Activated CD4-positive, alpha-beta memory T cell treated with anti-CD3 and anti-CD28 coated beads, Interleukin-2, amount 10 ng/mL, durations not matched to agents 7 days and 5 days (primary cell): ENCODE results near the gene RNF144A. TPM values are rescaled to one million over a fixed set of nuclear protein-coding genes. Genes with fewer than 3 reads are reported as not detected.
A peak's percentile ranks its signal among the peaks of the same experiment; 100 is the strongest.

ENCODE experiments used
- CTCF ChIA-PET: fragments of 350-600 bp; sonication (Branson Sonifier 250); formaldehyde crosslinking; loops from one replicate; lab custom pipeline; 2021; ENCODE audit warnings: antibody characterized with exemption, inconsistent platforms; lab: Charles Lee
- POLR2A ChIA-PET: fragments of 350-600 bp; sonication (Branson Sonifier 250); formaldehyde crosslinking; loops from one replicate; lab custom pipeline; 2021; ENCODE audit warnings: antibody characterized with exemption; lab: Charles Lee
- DNase-seq: peaks from one replicate; pipeline ENCODE4 v3.0.0-alpha.2; 2020
- H3K27ac Mint-ChIP-seq: one replicate; pipeline ENCODE4 v1.8.0; 2021; ENCODE audit warnings: mild to moderate bottlenecking, mixed read lengths
- H3K27me3 Mint-ChIP-seq: one replicate; pipeline ENCODE4 v1.8.0; 2021; ENCODE audit warnings: mixed read lengths
- H3K36me3 Mint-ChIP-seq: one replicate; pipeline ENCODE4 v1.8.0; 2021; ENCODE audit warnings: low read depth, mixed read lengths
- H3K4me1 Mint-ChIP-seq: one replicate; pipeline ENCODE4 v1.8.0; 2021; ENCODE audit warnings: mixed read lengths
- H3K4me3 Mint-ChIP-seq: one replicate; pipeline ENCODE4 v1.8.0; 2021; ENCODE audit warnings: mild to moderate bottlenecking, mixed read lengths
- H3K9me3 Mint-ChIP-seq: one replicate; pipeline ENCODE4 v1.8.0; 2021; ENCODE audit warnings: mixed read lengths
- total RNA-seq, 2 experiments: library from RNA; stranded (reverse); gene quantifications; one replicate each; pipeline ENCODE4 v1.2.3, GENCODE V29; 2021

The RNF144A gene, protein sequence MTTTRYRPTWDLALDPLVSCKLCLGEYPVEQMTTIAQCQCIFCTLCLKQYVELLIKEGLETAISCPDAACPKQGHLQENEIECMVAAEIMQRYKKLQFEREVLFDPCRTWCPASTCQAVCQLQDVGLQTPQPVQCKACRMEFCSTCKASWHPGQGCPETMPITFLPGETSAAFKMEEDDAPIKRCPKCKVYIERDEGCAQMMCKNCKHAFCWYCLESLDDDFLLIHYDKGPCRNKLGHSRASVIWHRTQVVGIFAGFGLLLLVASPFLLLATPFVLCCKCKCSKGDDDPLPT
- 10 to 100 TPM; 20.0 to 21.0 TPM for total RNA-seq

DNA sequence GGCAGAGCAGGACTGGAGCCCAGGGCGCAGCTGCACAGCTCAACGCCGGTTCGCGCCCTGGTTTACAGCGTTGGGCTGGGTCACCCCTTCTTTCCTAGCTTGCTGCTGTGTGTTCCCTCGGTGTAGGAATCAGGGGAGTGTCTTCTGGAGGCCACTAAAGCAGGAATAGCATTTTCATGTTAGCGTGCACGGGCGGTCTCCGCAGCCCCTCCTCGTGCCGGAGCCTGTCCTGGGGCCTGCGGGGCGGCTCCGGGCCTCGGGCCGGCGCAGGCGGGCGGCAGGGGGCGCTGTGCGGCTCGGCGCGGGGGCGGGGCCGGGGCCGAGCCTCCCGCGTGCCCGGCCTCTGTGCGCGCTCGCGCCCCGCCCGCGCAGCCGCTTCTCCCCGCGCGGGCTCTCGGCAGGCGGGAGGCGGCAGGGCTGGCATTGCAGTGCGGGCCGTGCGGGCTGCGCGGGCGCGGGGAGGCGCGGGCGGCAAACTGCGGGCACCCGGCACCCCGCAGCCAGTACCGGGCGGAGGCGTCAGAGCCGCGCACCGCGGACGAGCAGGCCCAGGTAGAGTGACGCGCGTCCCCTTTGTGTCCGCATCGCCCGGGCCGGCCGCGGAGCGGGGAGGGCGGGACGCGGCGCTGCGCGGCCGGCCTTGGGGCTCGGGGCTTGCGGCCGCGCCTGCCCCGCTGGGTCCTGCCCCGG lies at the start of gene RNF144A:
Gene RNF144A, plus strand, starts transcription at position 342 of the 690 bp plus-strand sequence. CDS start 79,515 bp downstream, outside the sequence.
- Mint-ChIP-seq H3K27ac (peak within 1 kb of the TSS; percentile 59), H3K9me3 (peaks cover 4% of the 10 kb centered on the region), H3K36me3 (peaks cover 32% of the 10 kb centered on the region), H3K27me3 (peaks cover 40% of the 10 kb centered on the region), H3K4me1 (peaks cover 44% of the 10 kb centered on the region), H3K4me3 (peak within 1 kb of the TSS; percentile 60)
- DNase-seq = peak; percentile 72
- POLR2A ChIA-PET = interaction anchor here (1.0 to 3.4 kb wide), 8 partner anchors 8 to 52 kb away, joined by 3 to 21 read pairs (median 12); partner anchors contain the start of genes CMPK2 and RSAD2
- CTCF ChIA-PET = interaction anchor here (0.7 to 4.2 kb wide), 18 partner anchors 9 to 144 kb away, joined by 3 to 24 read pairs (median 4); partner anchors contain the start of genes CMPK2 and RSAD2

DNA sequence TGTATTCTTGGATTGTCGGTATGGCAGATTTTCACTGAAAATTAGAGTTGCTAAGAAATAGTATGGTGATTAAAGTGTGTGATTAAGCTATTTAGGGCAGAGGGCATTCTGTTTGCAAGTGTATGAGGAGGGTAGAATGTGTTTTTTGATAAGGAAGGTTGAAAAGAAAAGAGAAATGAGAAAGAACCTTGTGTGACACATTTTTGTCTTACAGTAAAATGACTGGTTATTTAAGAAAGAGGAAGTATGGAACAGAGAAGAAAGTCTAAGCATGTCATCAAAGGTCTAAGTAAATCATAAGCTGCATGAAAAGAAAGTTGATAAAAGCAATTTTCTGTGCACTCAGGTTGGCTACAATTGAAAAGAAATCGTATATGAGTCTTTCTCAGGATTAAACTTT lies 44.8 kb upstream of the RNF144A start:
- peaks cover 38% of the 10 kb centered on the region for H3K36me3 Mint-ChIP-seq
- peaks cover 5% of the 10 kb centered on the region for H3K9me3 Mint-ChIP-seq
- peaks cover 36% of the 10 kb centered on the region for H3K4me1 Mint-ChIP-seq
- ChIA-PET CTCF (interaction anchor here (0.7 to 1.3 kb wide), 2 partner anchors 16 to 45 kb away, joined by 3 to 4 read pairs; partner anchors contain the start of gene RNF144A), POLR2A (interaction anchor here (1.4 kb wide), 1 partner anchor 10 kb away, joined by 4 read pairs; no protein-coding TSS in a partner anchor)
- H3K4me3 Mint-ChIP-seq = no peak overlapping the region
- DNase-seq = no peak
- peaks cover 5% of the 10 kb centered on the region for H3K27me3 Mint-ChIP-seq
- H3K27ac Mint-ChIP-seq = no peak overlapping the region

DNA sequence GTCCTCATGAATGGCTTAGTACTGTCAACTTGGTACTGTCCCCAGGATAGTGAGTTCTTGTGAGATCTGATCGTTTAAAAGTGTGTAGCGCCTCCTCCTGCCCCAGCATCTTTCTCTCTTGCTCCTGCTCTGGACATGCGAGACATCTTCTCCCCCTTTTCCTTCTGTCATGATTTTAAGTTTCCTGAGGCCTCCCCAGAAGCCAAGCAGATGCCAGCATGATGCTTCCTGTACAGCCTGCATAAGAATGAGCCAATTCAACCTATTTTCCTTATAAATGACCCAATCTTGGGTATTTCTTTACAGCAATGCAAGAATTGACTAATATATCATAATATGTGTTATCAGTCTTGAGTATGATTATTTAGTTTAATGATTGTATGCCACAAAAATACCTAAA lies 43.2 kb upstream of the RNF144A start:
- no peak for DNase-seq
- Mint-ChIP-seq H3K4me1 (peaks cover 35% of the 10 kb centered on the region), H3K4me3 (no peak overlapping the region), H3K36me3 (peaks cover 42% of the 10 kb centered on the region), H3K27ac (no peak overlapping the region), H3K9me3 (peaks cover 5% of the 10 kb centered on the region), H3K27me3 (peaks cover 5% of the 10 kb centered on the region)
- ChIA-PET POLR2A (no interaction called here), CTCF (no interaction called here)

DNA sequence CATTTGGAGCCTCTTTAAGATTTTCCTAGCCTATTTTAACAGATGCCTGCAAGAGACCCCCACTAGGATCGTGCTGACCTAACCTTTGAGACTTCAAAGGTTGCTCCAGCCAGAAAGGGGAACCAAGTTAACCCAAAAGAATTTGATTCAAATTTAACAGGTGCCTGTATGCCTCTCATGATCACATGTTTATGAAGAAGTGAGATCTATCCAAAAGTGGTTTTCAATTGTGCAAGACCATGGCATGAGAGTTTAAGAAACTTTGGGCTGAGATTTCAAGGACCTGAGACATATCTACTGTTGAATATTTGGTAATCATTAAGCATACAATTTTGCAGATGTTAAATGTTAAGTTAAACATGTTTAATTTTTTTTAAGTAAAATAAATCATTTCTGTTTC lies 40.9 kb upstream of the RNF144A start:
- no peak overlapping the region for H3K4me3 Mint-ChIP-seq
- H3K27me3 Mint-ChIP-seq = peaks cover 5% of the 10 kb centered on the region
- peaks cover 5% of the 10 kb centered on the region for H3K9me3 Mint-ChIP-seq
- CTCF ChIA-PET = interaction anchor here (1.6 to 7.2 kb wide), 4 partner anchors 10 to 50 kb away, joined by 7 to 143 read pairs (median 26); partner anchors contain the start of genes CMPK2 and RNF144A
- POLR2A ChIA-PET = interaction anchor here (3.0 to 6.3 kb wide), 2 partner anchors 10 to 15 kb away, joined by 15 to 221 read pairs; partner anchors contain the start of gene CMPK2
- no peak for DNase-seq
- peaks cover 50% of the 10 kb centered on the region for H3K36me3 Mint-ChIP-seq
- peaks cover 51% of the 10 kb centered on the region for H3K4me1 Mint-ChIP-seq
- no peak overlapping the region for H3K27ac Mint-ChIP-seq

DNA sequence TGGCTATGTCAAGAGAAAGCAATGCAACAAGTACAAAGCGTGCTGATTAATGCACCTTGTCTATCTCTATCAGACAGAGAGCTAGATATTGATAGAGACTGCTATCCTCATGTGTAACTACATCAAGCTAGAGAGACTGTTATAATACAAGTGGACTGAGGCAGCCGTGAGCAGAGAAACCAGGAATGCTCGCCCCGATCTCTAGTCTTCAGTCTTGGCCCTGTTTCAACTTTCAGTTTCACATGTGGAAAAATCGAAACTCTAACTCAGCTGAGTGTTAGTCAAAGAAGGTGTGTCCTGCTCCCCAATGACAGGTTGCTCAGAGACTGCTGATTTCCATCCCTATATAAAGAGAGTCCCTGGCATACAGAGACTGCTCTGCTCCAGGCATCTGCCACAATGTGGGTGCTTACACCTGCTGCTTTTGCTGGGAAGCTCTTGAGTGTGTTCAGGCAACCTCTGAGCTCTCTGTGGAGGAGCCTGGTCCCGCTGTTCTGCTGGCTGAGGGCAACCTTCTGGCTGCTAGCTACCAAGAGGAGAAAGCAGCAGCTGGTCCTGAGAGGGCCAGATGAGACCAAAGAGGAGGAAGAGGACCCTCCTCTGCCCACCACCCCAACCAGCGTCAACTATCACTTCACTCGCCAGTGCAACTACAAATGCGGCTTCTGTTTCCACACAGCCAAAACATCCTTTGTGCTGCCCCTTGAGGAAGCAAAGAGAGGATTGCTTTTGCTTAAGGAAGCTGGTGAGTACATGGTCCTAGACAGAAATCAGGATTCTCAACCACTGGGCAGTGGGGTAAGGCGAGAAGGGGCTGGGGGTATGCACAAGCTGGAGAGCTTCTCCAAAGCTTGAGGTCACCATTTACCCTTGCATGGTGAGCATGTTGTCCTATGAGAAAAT lies 39.6 kb upstream of the RNF144A start, which contains the start of gene RSAD2:
Gene RSAD2, plus strand, starts transcription at position 376 of the 903 bp plus-strand sequence. Its CDS starts 24 bp downstream, at position 400.
- peaks cover 60% of the 10 kb centered on the region for H3K4me1 Mint-ChIP-seq
- POLR2A ChIA-PET = interaction anchor here (0.9 to 6.3 kb wide), 9 partner anchors 10 to 1804 kb away, joined by 3 to 221 read pairs (median 11); partner anchors contain the start of genes CMPK2, ID2 and RNF144A
- H3K4me3 Mint-ChIP-seq = peak within 1 kb of the TSS; percentile 87
- H3K36me3 Mint-ChIP-seq = peaks cover 57% of the 10 kb centered on the region
- CTCF ChIA-PET = interaction anchor here (0.6 to 7.2 kb wide), 12 partner anchors 10 to 166 kb away, joined by 3 to 143 read pairs (median 6); partner anchors contain the start of genes CMPK2 and RNF144A
- H3K27me3 Mint-ChIP-seq = peaks cover 2% of the 10 kb centered on the region
- H3K27ac Mint-ChIP-seq = peak within 1 kb of the TSS; percentile 89
- DNase-seq = peak; percentile 58
- peaks cover 5% of the 10 kb centered on the region for H3K9me3 Mint-ChIP-seq

DNA sequence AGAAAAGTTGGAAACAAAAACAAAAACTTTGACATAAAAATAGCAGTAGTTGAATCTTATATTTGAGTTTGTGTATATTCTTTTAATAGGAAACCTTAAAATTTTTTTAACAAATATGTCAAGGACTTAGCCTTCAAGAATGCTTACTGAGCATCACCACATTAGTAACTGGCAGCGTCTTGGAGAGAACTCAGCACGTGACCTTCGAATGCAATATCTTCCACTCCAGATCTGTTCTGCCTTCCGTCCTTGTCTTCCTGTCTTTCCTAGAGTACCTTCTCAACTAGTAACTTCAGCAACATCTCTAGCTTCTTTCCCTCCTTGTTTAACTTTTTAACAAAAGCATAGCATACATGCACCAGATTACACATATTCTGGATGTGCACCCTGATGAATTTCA lies 38.7 kb upstream of the RNF144A start:
- no peak for DNase-seq
- H3K36me3 Mint-ChIP-seq = peaks cover 66% of the 10 kb centered on the region
- POLR2A ChIA-PET = interaction anchor here (0.9 to 6.3 kb wide), 10 partner anchors 9 to 1803 kb away, joined by 3 to 221 read pairs (median 10); partner anchors contain the start of genes CMPK2, ID2 and RNF144A
- peak overlapping the region; percentile 87 for H3K4me3 Mint-ChIP-seq
- CTCF ChIA-PET = interaction anchor here (0.8 to 7.2 kb wide), 8 partner anchors 12 to 166 kb away, joined by 6 to 143 read pairs (median 14); partner anchors contain the start of genes CMPK2 and RNF144A
- peaks cover 5% of the 10 kb centered on the region for H3K9me3 Mint-ChIP-seq
- peaks cover 55% of the 10 kb centered on the region for H3K4me1 Mint-ChIP-seq
- H3K27ac Mint-ChIP-seq = peak overlapping the region; percentile 89
- peaks cover 2% of the 10 kb centered on the region for H3K27me3 Mint-ChIP-seq

DNA sequence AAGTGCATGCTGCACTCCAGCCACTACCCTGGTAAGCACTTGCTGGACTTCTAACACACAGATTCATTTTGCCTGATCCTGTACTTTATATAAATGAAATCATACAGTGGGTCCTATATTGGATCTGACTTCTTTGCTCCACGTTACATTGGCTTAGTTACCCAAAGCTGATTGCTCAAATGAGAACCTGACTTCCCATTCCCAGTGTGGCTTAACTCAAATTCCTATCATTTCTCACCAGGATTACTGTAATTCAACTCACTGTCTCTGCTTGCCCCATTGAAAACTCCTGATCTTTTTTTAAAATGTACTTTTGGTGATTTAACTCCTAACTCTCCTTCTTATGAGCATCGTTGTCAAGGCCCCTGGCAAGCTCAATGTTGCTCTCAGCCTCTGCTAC lies 38.2 kb upstream of the RNF144A start:
- Mint-ChIP-seq H3K27me3 (peaks cover under 1% of the 10 kb centered on the region), H3K27ac (peak overlapping the region; percentile 89), H3K4me3 (peak overlapping the region; percentile 87), H3K4me1 (peaks cover 56% of the 10 kb centered on the region), H3K36me3 (peaks cover 68% of the 10 kb centered on the region), H3K9me3 (peaks cover 2% of the 10 kb centered on the region)
- POLR2A ChIA-PET = interaction anchor here (1.9 to 6.3 kb wide), 4 partner anchors 12 to 38 kb away, joined by 6 to 221 read pairs (median 16); partner anchors contain the start of genes CMPK2 and RNF144A
- DNase-seq = no peak
- CTCF ChIA-PET = interaction anchor here (0.8 to 7.2 kb wide), 8 partner anchors 13 to 165 kb away, joined by 3 to 143 read pairs (median 10); partner anchors contain the start of genes CMPK2 and RNF144A

DNA sequence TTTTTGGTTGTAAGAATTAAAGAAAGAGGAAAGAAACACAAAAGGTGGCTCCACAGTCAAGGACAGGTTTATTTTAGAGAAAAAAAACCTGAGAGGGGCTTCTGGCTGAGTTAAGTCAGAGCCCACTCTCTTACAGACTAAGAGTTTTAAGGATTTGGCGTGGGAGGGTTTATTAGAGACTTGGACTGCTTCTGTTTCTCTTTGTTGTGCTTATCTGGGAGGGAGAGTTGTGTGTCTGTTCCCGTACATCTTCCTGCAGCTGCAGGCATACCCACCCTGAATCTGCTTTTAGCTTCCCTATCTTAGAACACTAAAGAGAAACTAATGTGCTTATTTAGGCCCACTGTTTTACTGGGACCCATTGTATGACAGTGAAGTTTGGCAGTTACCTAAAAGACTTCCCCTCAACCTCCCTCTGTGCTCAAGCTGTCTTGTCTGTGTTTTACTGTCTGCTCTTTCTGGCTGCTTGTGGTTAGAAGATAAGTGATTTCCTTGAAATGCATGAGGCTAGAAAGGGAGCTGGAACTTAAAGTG lies 36.9 kb upstream of the RNF144A start:
- Mint-ChIP-seq H3K27me3 (no peaks in the 10 kb centered on the region), H3K4me3 (peak overlapping the region; percentile 87), H3K27ac (peak overlapping the region; percentile 87), H3K36me3 (peaks cover 73% of the 10 kb centered on the region), H3K9me3 (no peaks in the 10 kb centered on the region), H3K4me1 (peaks cover 56% of the 10 kb centered on the region)
- ChIA-PET CTCF (interaction anchor here (1.0 to 7.2 kb wide), 6 partner anchors 14 to 54 kb away, joined by 3 to 143 read pairs (median 9); partner anchors contain the start of genes CMPK2 and RNF144A), POLR2A (interaction anchor here (0.9 to 6.3 kb wide), 5 partner anchors 14 to 33 kb away, joined by 3 to 221 read pairs (median 3); partner anchors contain the start of gene CMPK2)
- DNase-seq = peak; percentile 30

DNA sequence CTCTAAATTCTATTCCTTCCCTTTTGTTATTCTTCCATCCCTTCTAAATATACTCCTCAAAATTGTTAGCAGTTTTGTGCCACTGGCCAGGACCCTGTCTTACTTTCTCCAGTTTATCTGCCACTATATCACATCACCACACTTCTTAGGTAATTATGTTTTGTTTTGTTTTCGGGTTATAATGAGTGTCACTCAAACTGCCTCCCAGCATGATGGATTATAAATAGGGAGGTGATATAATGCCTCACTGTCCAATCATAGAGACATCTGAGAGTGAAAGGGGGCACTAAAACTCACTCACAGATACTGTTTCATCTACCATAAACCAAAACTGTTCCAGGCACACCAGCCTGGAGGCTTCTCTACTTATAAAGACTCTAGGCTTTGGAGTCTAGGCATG lies 36.2 kb upstream of the RNF144A start:
- ChIA-PET POLR2A (interaction anchor here (0.9 to 6.3 kb wide), 4 partner anchors 13 to 33 kb away, joined by 3 to 221 read pairs (median 6); partner anchors contain the start of gene CMPK2), CTCF (interaction anchor here (1.2 to 7.2 kb wide), 4 partner anchors 15 to 55 kb away, joined by 3 to 143 read pairs (median 9); partner anchors contain the start of genes CMPK2 and RNF144A)
- no peak for DNase-seq
- H3K9me3 Mint-ChIP-seq = no peaks in the 10 kb centered on the region
- peak overlapping the region; percentile 66 for H3K4me3 Mint-ChIP-seq
- H3K36me3 Mint-ChIP-seq = peaks cover 75% of the 10 kb centered on the region
- H3K27ac Mint-ChIP-seq = no peak overlapping the region
- H3K4me1 Mint-ChIP-seq = peaks cover 52% of the 10 kb centered on the region
- no peaks in the 10 kb centered on the region for H3K27me3 Mint-ChIP-seq

DNA sequence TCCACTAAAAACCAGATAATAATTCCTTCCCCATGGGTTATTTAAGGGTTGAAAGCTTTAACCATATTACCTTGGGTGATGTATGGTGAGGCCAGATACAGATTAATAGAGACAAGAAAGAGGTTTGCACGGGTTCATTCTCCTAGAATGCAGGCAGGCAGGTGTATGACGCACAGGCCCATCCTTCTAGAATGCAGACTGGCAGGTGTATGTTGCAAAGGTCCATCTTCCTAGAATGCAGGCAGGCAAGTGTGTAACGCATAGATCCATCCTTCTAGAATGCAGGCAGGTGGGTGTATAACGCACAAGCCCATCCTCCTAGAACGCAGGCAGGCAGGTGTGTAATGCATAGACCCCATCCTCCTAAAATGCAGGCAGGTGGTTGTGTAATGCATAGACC lies 35.7 kb upstream of the RNF144A start:
- Mint-ChIP-seq H3K27me3 (no peaks in the 10 kb centered on the region), H3K36me3 (peaks cover 79% of the 10 kb centered on the region), H3K4me3 (peak overlapping the region; percentile 66), H3K4me1 (peaks cover 49% of the 10 kb centered on the region), H3K9me3 (no peaks in the 10 kb centered on the region), H3K27ac (no peak overlapping the region)
- no peak for DNase-seq
- ChIA-PET POLR2A (interaction anchor here (1.1 to 6.3 kb wide), 2 partner anchors 15 to 32 kb away, joined by 3 to 221 read pairs; partner anchors contain the start of gene CMPK2), CTCF (interaction anchor here (1.2 to 7.2 kb wide), 3 partner anchors 15 to 56 kb away, joined by 3 to 143 read pairs (median 5); partner anchors contain the start of genes CMPK2 and RNF144A)
